ENCODE data around the gene STAT6.
A peak's percentile ranks its signal among the peaks of the same experiment; 100 is the strongest.

The STAT6 gene

GRCh38 chr12:57143454-57143853, 32.3 kb upstream of the STAT6 start:
- no peak for DNase-seq

- no peak for DNase-seq
These were observed 31.6 kb upstream of the STAT6 start for GRCh38 chr12:57142727-57143126.

DNA sequence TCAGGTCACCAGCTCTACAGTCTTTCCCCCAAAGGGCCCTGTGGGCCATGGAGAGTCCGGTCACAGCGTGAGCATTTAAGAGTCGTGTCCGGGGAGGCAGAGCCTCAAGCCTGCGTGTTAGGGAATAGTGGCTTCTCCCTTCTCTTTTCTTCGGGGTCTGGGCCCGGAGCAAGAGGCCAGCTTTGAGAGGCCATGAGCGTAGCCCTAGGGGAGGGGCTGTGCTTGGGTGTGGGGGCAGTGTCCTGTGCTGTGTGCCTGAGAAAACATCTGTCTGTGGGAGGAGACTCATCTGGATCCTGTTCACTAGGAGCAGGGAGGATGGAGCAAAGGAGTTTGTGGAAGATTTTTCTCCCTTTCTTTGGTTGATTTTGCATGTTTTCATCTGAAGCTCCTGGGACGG, 31.0 kb upstream of the STAT6 start:
- DNase-seq = no peak

GRCh38 chr12:57141249-57141648, 30.1 kb upstream of the STAT6 start:
- no peak for DNase-seq

DNA sequence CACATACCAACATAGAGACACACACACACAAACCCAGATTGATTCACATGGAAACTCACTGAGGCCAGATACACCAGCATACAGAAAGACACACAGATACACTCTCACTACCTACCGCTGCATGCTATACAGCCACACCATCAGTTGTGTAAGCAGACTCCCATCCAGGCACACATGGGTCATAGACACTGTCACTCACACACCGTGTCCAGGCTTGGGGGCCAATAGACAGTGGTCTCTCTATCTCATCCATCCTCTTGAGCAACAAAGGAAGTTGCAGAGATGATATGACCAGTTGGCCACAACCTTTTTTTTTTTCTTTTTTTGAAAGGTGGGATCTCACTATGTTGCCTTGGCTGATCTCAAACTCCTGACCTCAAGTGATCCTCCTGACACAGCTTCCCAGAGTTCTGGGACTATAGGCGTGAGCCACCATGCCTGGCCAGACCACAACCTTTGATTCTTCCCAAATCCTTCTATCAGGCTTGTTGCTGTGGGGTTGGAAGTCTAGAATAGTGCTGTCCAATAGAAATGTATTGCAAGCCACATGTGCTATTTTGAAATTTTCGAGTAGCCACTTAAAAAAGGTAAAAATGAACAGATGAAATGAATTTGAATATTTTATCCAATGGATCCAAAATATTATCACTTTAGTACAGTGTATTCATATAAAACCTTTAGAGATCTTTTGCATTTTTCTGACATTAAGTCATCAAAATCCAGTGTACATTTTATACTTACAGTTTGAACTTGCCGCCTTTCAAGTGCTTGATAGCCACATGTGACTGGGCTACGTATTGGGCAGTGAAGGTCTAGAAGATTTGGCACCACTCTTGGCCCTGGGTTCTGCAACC, 28.9 kb upstream of the STAT6 start:
- DNase-seq = no peak

- DNase-seq = no peak
These were observed 27.5 kb upstream of the STAT6 start for GRCh38 chr12:57138526-57139272.

DNA sequence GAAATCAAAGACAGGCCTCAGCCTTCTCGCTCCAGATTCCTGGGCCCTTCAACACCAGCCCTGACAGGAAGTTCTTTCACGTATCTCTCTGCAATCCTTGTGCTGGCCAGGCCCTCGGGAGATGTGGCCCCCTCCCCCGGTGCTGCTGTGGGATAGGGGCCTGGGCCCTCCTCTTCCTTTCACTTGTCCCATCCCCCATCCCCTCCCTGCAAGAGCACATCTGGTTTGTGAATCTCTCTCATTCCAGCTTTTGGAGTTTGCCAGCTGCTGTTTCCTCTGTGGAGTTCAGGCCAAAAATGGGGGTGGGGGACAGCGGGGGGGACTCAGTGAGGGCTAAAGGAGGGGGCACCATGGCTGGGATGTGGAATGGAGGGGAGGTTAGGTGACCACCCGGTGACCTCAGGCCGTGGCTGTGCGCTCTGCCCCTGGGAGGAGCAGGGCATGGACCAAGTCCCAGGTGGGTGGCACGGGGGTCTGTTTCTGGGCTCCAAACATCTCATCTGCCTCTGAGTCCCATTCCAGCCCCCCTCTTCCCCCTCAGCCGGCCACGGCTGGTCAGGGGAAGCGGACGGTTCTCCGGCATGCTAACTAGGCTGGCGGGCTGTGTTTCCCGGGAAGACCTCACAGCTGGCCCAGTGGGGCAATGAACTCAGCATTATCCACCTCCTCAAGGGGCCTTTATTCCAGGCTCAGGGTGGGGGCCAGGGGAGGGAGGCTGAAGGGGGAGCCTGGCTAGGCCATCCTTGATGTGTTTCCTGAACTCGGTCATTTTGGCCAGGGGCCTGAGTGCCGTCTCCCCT, 24.6 kb upstream of the STAT6 start:
- DNase-seq = no peak

DNA sequence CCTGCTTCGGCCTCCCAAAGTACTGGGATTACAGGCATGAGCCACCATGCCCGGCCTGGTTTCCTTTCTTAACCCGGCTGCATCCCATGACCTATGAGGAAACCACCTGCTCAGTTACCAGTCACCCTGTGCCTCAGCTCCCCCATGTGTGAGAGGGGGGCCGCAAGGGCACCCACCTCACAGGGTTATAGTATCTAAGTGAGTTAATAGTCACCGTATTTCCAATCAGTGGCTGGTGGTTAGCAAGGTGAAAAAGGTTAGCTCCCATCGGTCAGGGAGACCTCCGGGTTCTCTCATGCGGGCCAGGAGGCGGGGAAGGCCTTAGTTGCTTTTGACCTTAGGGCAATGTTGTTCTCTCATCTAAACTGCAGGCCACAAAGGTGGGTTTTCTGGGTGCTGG, 23.8 kb upstream of the STAT6 start:
- no peak for DNase-seq

GRCh38 chr12:57133916-57134315, 22.8 kb upstream of the STAT6 start:
- DNase-seq = no peak

- no peak for DNase-seq
These were observed 21.9 kb upstream of the STAT6 start for GRCh38 chr12:57133013-57133569.

DNA sequence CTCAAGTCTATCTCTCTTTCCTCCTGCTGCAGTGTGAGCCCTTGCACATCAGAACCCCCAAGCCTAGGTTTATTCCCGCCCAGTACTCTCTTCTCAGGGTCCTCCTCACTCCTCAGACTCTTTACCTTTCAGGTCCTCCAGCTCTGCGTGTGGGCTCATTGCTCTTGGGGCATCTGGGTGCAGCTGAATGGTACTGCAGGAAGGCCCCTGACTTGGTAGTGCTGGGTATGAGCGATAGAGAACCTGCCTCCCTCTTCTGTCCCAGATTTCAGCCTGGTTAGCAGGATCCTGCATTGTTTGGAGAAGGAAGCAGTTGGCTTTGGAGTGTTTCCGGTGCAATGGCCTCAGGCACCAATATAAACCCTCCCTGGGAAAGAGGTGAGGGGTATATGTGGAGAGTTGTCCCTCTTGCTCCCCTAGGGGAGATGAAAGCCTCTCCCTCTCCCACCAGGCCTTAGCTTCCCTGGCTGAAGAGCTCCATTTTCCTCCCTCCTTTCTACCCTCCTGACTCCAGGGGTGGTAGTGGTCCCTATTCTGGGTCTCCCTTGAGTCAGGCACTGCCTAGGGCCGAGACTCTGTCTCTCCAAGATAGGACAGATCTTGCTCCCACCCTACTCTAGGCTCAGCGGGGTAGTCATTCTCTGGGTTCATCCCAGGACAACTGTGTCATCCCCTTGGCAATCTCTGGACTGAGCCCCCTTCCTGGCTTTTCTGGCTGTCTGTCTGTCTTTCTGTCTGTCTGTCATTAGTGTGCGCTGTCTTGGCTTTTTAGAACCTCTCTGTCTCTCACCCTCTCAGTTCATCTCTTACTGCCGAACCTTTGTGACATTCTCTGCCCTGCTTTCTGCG, 21.0 kb upstream of the STAT6 start:
- no peak for DNase-seq

DNA sequence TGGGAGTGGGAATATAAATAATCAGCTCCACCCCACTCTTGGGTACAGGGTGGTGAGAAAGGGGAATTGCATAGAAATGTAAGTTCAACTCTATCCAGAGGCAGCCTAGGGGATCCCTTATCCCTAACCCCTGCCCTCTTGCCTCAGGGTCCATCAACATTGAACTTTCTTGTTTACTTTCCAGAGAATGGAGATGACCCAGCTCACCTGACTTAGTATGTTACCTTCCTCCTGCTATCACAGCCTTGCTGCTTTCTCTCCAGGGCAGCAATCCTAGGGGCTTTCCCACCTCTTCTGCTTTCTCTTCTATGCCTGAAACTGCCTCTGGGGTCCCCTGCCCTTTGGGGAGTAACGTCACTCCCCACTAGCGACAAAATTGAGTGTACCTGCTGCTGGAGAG, 19.8 kb upstream of the STAT6 start:
- DNase-seq = no peak

- DNase-seq = no peak
These were observed 18.7 kb upstream of the STAT6 start for GRCh38 chr12:57129889-57130288.

- no peak for DNase-seq
These were observed 18.2 kb upstream of the STAT6 start for GRCh38 chr12:57129321-57129842.

- no peak for DNase-seq
These were observed 17.5 kb upstream of the STAT6 start for GRCh38 chr12:57128519-57129247.

- DNase-seq = peak; percentile 75
These were observed 16.8 kb upstream of the STAT6 start, which contains the start of gene LRP1 for GRCh38 chr12:57127726-57128518. LRP1 (plus strand) TSS chr12:57128483; CDS start chr12:57128965, 482 bp downstream.

GRCh38 chr12:57127101-57127725, 16.1 kb upstream of the STAT6 start:
- DNase-seq = peak; percentile 37

DNA sequence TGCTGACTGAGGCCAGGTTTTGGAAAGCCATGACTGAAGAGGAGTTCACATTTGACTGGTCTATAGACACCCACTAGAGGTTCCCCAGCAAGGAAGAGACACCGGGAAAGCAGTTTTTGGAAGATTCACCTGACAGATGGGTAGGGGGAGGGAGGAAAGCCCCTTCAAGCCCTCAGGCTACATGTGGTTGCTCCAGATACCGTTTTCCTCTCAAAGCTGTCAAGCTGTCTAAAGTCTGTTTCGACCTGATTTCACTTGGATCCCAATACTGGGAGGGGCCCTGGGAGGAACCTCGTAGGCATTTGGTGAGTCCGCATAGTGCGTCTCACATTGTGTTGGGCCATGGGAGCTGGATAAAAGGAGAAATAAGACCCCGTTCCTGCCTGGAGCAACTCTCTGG, 15.4 kb upstream of the STAT6 start:
- DNase-seq = no peak

DNA sequence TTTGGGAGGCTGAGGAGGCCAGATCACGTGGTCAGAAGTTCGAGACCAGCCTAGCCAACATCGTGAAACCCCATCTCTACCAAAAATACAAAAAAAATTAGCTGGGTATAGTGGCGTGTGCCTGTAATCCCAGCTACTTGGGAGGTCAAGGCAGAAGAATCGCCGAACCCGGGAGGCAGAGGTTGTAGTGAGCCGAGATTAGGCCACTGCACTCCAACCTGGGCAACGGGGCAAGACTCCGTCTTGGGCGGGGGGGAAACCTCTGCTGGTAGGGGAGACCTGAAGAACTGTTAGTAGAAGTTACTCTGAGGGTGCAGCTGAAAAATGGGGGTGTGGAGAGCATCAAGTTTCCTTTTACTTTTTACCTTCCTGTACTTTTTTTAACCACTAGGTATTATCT, 14.9 kb upstream of the STAT6 start:
- DNase-seq = no peak
